HG03469 (cell line): ENCODE measurements around the gene SKIL.
"Not testable (repeated sequence)": the region's sequence is repeated elsewhere in the genome, so short reads cannot be mapped to it uniquely, and the experiment has no call there.

ENCODE experiments used
- ATAC-seq: cut with Tn5 transposase; IDR thresholded peaks from one replicate; pipeline ENCODE4 v1.9.1; 2021; ENCODE audit warnings: mild to moderate bottlenecking, moderate library complexity, moderate number of reproducible peaks; ENCODE audit not compliant: unreplicated experiment

Gene SKIL, protein sequence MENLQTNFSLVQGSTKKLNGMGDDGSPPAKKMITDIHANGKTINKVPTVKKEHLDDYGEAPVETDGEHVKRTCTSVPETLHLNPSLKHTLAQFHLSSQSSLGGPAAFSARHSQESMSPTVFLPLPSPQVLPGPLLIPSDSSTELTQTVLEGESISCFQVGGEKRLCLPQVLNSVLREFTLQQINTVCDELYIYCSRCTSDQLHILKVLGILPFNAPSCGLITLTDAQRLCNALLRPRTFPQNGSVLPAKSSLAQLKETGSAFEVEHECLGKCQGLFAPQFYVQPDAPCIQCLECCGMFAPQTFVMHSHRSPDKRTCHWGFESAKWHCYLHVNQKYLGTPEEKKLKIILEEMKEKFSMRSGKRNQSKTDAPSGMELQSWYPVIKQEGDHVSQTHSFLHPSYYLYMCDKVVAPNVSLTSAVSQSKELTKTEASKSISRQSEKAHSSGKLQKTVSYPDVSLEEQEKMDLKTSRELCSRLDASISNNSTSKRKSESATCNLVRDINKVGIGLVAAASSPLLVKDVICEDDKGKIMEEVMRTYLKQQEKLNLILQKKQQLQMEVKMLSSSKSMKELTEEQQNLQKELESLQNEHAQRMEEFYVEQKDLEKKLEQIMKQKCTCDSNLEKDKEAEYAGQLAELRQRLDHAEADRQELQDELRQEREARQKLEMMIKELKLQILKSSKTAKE

DNA sequence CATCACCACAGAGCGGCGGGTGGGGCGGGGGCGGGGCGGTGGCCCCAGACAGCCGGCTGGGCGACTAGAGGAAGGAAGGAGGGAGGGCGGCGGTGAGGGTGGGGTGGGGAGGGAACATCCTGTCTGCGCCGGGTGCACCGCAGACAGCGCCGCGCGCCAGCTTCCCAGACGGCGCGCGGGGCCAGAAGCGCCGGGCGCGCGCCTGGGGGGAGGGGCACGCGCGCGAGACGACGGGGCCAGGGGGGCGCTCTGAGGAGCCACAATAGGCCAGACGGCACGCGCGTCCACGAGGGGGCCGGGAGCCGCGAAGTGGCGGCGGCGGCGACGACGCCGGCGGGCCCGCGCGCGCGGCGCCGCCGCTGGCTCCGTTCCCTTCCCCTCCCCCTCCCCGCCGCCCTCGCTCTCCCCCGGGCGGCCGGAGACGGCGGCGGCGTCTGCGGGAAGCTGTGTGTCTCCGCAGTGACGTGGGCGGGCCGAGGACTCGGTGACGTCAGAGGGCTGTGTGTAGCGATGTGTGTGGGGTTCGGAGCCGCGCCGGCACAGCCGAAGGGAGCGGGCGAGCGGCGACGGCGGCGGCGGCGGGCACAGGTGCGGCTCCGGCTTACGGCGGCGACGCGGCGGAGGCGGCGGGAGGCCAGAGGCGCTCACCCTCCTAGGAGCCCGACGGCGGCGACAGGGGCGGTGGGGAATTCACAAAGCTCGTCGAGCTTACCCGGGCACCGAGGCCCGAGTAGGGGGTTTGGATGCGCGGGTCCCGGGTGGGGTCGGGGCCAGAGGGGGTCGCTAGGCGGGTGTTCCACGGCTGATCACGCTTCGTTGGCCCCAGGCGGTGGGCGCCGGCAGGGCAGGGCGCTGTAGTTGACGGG, at the start of gene SKIL:
Gene SKIL (plus strand): TSS at position 540 of the 866 bp plus-strand sequence. CDS start 2,617 bp downstream, outside the sequence.
- ATAC-seq = peak; percentile 38

DNA sequence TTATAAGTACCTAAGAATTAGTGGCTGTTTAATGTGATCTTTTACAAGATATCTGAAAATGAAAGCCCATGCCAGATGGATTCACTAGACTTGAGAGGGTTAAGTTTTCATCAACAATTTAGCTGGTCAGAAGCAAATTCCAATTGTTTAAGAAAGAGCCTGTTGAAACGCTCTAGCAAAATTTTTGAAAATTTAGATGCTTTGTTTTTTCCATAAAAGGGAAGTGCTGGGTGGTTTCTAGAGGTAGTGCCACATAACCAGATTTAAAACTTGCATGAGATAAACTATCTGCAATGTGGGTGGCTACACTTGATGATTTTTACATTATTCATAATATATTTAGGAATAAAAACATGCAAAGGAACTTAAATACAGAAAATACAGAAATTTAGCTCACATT, 48.5 kb upstream of the SKIL start:
- no peak for ATAC-seq

DNA sequence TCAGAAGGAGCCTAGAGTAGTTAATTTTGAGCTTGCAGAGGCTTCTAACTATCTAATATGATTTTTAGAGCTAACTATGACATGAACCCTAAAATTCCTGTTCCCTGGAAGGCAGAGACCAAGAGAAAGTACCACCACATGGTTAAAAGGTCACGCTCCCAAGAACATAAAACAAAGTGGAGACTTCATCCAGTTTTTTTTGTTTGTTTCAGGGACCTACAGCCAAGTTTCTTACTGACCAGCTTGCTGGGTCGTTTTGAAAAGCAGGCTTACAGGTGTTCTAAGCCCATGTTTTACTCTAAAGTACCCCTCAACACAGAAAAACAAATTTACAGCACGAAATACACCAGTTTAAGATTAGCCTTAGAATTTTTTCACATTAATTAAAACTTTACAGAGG, 39.6 kb upstream of the SKIL start:
- ATAC-seq = no peak

DNA sequence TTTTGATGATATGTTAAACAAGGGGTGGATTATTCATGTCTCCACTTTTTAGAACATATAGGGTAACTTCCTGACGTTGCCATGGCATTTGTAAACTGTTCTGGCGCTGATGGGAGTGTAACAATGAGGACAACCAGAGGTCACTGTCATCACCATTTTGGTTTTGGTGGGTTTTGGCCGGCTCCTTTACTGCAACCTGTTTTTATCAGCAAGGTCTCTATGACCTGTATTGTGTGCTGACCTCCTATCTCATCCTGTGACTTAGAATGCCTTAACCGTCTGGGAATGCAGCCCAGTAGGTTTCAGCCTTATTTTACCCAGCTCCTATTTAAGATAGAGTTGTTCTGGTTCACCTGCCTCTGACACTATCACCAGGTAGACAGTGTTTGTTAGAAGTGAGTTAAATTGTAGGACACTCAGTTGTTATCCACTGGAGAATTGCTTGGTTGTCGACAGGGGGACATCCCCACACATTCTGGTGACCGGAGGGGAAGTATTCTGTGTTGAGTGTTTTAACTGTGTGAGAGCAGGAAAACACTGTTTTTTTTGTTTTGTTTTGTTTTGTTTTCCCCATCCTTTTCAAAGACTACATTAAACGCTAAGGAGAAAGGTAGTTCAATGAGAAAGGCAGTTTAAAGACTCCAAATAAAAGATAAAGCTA, 36.9 kb upstream of the SKIL start:
- no peak for ATAC-seq

DNA sequence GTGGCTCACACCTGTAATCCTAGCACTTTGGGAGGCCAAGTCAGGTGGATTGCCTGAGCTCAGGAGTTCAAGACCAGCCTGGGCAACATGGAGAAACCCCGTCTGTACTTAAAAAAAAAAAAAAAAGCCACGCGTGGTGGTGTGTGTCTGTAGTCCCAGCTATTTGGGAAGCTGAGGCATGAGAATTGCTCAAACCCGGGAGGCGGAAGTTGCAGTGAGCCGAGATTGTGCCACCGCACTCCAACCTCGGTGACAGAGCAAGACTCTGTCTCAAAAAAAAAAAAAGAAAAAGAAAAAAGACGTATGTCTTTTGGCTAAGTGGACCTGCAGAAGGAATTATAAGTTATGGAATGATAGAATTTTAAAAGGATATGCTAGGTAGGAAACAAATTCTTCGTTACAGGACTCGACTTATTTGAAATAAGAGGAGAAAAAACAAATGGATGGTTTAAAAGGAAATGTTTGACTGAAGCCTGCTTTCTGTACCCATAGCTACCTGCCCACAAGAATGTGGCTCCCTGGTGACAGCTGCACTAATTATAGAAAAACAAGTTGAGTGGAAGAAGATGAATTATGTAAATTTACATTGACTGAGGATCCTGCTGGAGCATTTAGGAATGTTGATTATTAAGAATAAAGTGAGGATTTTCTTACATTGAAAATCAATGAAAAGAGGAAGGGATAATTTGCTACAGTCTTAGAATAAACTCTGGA, 36.0 kb upstream of the SKIL start:
- ATAC-seq = no peak

DNA sequence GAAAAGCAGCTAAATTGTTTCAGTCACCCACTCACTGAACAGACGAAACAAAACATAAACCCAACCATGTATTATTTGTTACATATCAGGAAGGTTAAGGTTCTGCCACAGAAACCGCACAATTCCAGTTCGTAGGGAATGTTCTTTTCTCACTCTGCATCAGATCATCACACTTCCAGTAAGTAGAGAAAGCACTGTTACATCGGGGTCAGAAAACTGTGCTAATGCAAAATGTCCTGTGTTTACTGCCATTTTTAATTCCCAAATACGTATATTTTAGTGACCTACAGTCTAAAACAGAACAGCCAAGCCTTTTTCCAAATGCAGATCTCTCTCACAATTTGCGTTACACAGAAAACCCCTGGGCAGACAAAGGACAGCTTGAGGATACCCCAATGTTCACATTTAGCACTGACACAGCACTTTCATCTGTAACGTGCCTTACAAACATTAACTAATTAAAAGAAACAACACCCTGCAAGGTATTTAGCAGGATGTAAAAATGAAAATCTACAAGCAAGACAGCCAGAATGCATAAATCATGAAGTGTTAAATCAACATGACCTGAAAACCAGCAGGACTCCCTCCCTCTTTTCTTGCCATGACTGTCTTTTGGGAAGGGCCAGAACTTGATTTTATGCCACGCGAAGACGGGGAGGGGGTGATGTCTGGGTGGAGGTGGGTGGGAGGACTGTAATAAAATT, 34.8 kb upstream of the SKIL start:
- no peak for ATAC-seq

DNA sequence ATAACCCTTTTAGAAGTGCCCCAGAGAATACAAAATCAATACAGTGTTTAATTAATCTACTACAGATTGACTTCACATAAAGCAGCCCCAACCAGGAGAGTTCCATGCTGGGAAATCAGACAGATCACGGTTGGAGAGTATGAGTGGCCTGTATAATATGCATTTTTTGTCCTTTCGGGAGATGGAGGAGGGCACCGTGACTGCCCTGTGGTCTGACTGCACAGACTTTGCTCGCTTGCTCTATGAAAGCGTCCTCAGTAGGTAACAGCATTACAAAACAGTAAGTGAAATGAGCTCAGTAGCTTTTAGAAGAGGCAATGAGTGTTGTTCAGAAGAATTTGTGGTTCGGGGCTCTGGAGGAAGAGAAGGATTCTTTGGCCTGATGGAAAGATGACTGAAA, 34.2 kb upstream of the SKIL start:
- ATAC-seq = no peak

DNA sequence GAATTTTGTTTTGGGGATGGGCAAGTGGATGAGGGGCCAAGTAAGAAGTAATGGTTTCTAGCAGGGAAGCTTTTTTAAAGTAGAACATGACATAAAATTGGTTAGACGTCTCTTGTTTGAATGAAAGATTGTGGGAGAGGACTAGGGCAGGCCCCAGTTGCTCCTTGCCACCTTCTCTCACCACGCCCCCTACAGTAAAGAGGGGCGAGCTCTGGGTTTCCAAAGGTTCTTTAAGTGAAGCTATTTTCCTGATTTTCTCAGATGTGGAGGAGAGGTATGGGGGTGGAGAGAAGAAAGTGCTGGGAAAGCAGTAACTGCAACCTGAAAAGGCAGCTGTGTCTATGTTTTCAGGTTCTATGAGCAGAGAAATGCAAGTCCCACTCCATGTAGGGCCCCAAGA, 32.6 kb upstream of the SKIL start:
- ATAC-seq = no peak

DNA sequence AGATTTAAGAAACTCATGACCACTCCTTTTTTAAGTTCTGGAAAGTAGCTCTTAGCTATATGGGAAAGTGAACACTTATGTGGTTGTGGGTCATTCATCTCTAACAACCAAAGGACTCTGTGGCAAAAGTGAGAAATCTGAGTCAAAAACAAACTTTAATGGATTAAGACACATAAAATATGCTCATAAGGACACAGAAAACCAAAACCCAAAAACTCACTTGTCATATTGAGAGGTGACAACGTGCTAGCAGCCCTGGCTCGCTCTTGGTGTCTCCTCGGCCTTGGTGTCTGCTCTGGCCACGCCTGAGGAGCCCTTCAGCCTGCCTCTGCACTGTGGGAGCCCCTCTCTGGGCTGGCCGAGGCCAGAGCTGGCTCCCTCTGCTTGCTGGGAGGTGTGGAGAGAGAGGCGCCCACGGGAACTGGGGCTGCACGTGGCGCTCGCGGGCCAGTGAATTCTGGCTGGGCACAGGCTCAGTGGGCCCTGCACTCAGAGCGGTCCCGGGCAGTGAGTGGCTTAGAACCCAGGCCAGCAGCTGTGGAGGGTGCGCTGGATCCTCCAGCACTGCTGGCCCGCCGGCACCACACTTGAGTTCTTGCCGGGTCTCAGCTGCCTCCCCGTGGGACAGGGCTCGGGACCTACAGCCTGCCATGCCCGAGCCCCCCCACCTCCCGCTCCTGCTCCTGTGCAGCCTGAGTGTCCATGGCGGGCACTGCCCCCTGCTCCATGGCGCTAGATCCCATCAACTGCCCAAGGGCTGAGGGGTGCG, 30.3 kb upstream of the SKIL start:
- ATAC-seq = no peak

DNA sequence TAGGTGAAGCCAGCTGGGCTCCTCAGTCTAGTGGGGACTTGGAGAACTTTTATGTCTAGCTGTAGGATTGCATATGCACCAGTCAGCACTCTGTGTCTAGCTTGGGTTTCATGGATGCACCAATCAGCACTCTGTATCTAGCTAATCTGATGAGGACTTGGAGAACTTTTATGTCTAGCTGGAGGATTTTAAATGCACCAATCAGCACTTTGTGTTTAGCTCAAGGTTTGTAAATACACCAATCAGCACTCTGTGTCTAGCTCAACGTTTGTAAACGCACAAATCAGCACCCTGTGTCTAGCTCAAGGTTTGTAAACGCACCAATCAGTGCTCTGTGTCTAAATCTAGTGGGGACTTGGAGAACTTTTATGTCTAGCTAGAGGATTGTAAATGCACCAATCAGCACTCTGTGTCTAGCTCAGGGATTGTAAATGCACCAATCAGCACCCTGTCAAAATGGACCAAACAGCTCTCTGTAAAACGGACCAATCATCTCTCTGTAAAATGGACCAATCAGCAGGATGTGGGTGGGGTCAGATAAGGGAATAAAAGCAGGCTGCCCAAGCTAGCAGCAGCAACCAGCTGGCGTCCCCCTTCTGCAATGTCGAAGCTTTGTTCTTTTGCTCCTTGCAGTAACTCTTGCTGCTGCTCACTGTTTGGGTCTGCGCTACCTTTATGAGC, 29.5 kb upstream of the SKIL start:
- ATAC-seq = not testable (repeated sequence)

DNA sequence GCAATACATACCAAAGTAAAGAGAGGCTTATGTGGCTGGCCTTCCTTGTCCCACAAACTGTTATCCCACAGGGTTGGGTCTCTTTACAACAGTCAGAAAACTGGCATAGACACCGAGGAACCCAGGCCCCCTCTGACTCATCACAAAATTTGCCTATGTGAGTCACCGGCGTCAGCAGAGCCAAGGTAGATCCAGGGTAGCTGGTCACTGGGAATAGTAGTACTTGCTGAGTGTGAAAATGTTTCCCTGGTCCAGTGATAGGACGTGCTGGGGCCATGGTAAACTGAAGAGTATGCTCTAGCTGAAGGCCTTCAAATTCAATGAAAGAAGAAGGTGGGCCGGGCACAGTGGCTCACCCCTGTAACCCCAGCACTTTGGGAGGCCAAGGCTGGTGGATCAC, 27.1 kb upstream of the SKIL start:
- ATAC-seq = no peak

DNA sequence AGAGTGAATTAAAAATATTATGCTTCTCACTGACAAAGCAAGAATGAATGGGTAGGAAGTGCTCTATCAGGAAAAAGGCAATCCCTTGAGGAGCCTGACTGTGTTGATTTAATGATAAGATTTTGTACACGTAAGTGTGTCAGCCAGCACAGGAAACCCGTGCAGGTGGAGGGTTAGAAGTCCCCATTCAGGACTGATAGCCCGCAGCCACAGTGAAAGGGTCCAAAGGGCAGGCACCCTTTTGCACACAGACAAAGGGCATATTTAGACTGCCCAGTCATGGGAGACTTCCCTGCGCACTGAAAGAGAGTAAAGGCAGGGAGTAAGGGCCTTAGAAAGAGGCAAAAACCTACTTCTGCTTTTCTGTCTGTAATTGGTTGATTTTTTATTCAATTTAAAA, 26.4 kb upstream of the SKIL start:
- ATAC-seq = no peak

DNA sequence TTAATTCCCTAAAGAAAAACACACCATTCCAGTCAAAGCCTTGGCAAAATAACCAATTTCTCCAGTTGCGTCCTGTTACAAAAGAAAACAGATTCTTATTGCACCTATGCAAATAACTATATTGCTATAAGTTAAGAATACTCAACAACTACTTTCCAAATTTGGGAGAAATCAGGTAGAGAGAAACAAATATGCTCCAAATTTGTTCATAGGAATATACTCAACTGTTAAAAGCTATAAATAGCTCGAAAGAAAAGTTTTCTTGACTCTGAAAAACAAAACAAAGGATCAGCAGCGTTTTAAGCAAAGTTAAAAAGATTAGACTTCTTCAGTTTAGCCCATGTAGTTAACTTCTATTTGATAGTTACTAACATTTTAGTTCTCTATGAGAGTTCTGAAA, 20.1 kb upstream of the SKIL start:
- ATAC-seq = no peak

DNA sequence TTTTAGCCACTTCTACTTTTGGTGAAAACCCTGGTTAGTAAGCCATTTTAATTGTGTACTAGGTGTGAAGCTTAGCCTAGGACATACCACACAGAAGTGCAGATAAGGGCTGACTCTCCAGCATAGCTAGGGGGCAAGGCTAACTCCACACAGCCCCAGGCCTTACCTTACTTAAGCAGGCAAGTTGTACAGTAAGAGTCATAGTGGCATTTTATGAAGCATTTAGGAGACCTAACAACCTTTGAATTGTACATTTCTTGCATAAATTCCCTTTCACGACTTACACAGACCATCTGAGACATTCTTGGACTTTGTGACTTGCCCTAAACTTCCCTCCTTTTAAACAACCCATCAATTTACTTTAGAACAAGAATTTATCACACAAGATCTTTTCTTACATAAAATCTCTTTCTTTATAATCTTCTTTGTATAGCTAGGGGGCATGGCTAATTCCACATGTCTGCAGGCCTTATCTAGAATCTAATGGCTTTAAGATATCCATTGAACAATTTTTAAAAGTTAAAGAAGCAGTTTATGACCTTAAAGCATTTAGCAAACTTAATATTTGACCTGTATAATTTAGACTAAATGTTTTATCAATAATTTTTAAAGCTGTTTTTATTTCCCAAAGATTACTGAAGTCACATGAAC, 18.7 kb upstream of the SKIL start:
- no peak for ATAC-seq

DNA sequence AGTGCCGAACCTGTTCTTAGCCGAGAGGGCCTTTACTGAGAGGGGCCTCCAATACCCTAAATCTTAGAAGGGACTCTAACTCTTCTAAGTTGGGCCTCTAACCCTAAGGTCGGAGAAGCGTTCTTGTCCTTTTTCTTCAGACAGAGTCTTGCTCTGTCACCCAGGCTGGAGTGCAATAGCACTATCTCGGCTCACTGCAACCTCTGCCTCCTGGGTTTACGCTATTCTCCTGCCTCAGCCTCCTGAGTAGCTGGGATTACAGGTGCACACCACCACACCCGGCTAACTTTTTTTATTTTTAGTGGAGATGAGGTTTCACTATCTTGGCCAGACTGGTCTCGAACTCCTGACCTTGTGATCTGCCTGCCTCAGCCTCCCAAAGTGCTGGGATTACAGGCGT, 15.2 kb upstream of the SKIL start:
- ATAC-seq = not testable (repeated sequence)

DNA sequence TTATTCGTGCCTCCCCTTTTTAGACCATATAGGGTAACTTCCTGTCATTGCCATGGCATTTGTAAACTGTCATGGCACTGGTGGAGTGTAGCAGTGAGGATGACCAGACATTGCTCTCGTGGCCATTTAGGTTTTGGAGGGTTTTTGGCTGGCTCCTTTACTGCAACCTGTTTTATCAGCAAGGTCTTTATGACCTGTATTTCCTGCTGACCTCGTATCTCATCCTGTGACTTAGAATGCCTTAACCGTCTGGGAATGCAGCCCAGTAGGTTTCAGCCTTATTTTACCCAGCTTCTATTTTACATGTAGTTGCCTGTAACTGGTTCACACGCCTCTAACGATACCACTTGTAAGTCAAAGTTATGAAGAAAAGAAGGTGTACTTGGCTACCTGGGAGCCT, 13.7 kb upstream of the SKIL start:
- ATAC-seq = not testable (repeated sequence)

DNA sequence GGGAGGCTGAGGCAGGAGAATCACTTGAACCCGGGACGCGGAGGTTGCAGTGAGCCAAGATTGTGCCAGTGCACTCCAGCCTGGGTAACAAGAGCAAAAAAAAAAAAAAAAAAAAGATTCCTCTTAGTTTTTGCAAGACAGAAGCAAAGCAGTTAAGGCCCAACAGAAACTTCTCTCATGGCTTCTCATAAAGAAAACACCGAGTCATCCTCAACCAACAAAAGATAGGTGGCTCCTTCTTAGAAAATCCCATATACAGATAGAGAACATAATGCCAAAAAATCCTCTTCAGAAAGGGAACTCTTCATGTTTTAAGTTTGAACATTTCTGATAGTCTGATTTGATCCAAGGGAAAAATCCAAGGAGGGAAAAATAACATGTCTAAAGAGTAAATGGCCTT, 12.5 kb upstream of the SKIL start:
- no peak for ATAC-seq
